HG02852 (cell line): ENCODE data around the gene PRKX.
"Not testable (repeated sequence)": the region's sequence is repeated elsewhere in the genome, so short reads cannot be mapped to it uniquely, and the experiment has no call there.

Experiments used
- ATAC-seq: cut with Tn5 transposase; IDR thresholded peaks from one replicate; pipeline ENCODE4 v1.9.1; 2021; ENCODE audit warnings: mild to moderate bottlenecking, moderate library complexity; ENCODE audit not compliant: unreplicated experiment

PRKX gene

GRCh38 chrX:3663576-3664250, 49.7 kb downstream of the PRKX start:
- ATAC-seq: not testable (repeated sequence)

GRCh38 chrX:3659761-3660160, 53.7 kb downstream of the PRKX start:
- ATAC-seq: no peak

GRCh38 chrX:3655181-3655580, 58.3 kb downstream of the PRKX start:
- no peak for ATAC-seq

GRCh38 chrX:3653111-3653510, 60.3 kb downstream of the PRKX start:
- ATAC-seq: no peak

GRCh38 chrX:3651277-3651676, 62.2 kb downstream of the PRKX start:
- ATAC-seq: peak; percentile 45

- no peak for ATAC-seq
Observed at GRCh38 chrX:3648084-3648483, 65.4 kb downstream of the PRKX start.

- ATAC-seq: not testable (repeated sequence)
Observed at GRCh38 chrX:3639858-3640631, 73.4 kb downstream of the PRKX start.

- ATAC-seq: no peak
Observed at GRCh38 chrX:3639236-3639635, 74.2 kb downstream of the PRKX start.

- ATAC-seq: peak; percentile 84
Observed at GRCh38 chrX:3638280-3638873, 75.1 kb downstream of the PRKX start.

- ATAC-seq: no peak
Observed at GRCh38 chrX:3636803-3637202, 76.6 kb downstream of the PRKX start.

- no peak for ATAC-seq
Observed at GRCh38 chrX:3631196-3631595, 82.3 kb downstream of the PRKX start.

GRCh38 chrX:3627594-3627993, 85.9 kb downstream of the PRKX start:
- ATAC-seq: no peak

- no peak for ATAC-seq
Observed at GRCh38 chrX:3621414-3621813, 92.0 kb downstream of the PRKX start.

- not testable (repeated sequence) for ATAC-seq
Observed at GRCh38 chrX:3611744-3612143, 101.7 kb downstream of the PRKX start.

GRCh38 chrX:3609810-3610209, 103.6 kb downstream of the PRKX start:
- no peak for ATAC-seq

- ATAC-seq: no peak
Observed at GRCh38 chrX:3603026-3603661, 110.3 kb downstream of the PRKX start.

GRCh38 chrX:3599802-3600430, 113.5 kb downstream of the PRKX start:
- ATAC-seq: no peak

GRCh38 chrX:3598709-3599108, 114.7 kb downstream of the PRKX start:
- no peak for ATAC-seq

- no peak for ATAC-seq
Observed at GRCh38 chrX:3598046-3598605, 115.3 kb downstream of the PRKX start.

- ATAC-seq: no peak
Observed at GRCh38 chrX:3592184-3592583, 121.3 kb downstream of the PRKX start.

GRCh38 chrX:3589474-3589873, 124.0 kb downstream of the PRKX start:
- no peak for ATAC-seq
